ENCODE results near the gene TUBG1.

- no peak for TF ChIP-seq SUZ12 (IDR thresholded peaks at IDR 0.05; ENCODE audit: extremely low read depth, insufficient read depth, insufficient read length)
- no peak for TF ChIP-seq ZNF274 (IDR thresholded peaks at IDR 0.05; ENCODE audit: low read depth, low read length)
- no peak for TF ChIP-seq YY1 (IDR thresholded peaks at IDR 0.05; ENCODE audit: insufficient read depth, insufficient read length)
Measured at GRCh38 chr17:42581744-42582270, 27.7 kb upstream of the TUBG1 start.
